DMS79 (cell line): ENCODE data around the gene TTC29.

Experiments used
- DNase-seq: peaks from one replicate; lab custom pipeline; 2025; lab: John Stamatoyannopoulos, UW

Gene TTC29

GRCh38 chr4:146945556-146946374 lies at the start of gene TTC29:
Gene TTC29 (minus strand): TSS chr4:146945864. CDS start chr4:146939895, 5,969 bp downstream.
- peak; percentile 1 for DNase-seq

GRCh38 chr4:146981651-146982050 lies 36.0 kb upstream of the TTC29 start:
- no peak for DNase-seq

- DNase-seq, result no peak
Observed at GRCh38 chr4:146978641-146979040, 33.0 kb upstream of the TTC29 start.

GRCh38 chr4:146976145-146976544 lies 30.5 kb upstream of the TTC29 start:
- DNase-seq, result no peak

GRCh38 chr4:146975527-146975926 lies 29.9 kb upstream of the TTC29 start:
- DNase-seq, result no peak

- no peak for DNase-seq
Observed at GRCh38 chr4:146975036-146975435, 29.4 kb upstream of the TTC29 start.

GRCh38 chr4:146972036-146972435 lies 26.4 kb upstream of the TTC29 start:
- no peak for DNase-seq

GRCh38 chr4:146969126-146969525 lies 23.5 kb upstream of the TTC29 start:
- no peak for DNase-seq

GRCh38 chr4:146960634-146961033 lies 15.0 kb upstream of the TTC29 start:
- DNase-seq, result no peak

- DNase-seq, result no peak
Observed at GRCh38 chr4:146959692-146960091, 14.0 kb upstream of the TTC29 start.

- DNase-seq, result no peak
Observed at GRCh38 chr4:146957237-146957636, 11.6 kb upstream of the TTC29 start.

- no peak for DNase-seq
Observed at GRCh38 chr4:146952896-146953295, 7.2 kb upstream of the TTC29 start.

GRCh38 chr4:146949559-146949958 lies 3.9 kb upstream of the TTC29 start:
- no peak for DNase-seq

GRCh38 chr4:146943691-146944375 lies 1.8 kb downstream of the TTC29 start:
- DNase-seq, result no peak

- no peak for DNase-seq
Observed at GRCh38 chr4:146932116-146932515, 13.5 kb downstream of the TTC29 start.

- DNase-seq, result no peak
Observed at GRCh38 chr4:146930673-146931072, 15.0 kb downstream of the TTC29 start.

- no peak for DNase-seq
Observed at GRCh38 chr4:146927695-146928094, 18.0 kb downstream of the TTC29 start.

GRCh38 chr4:146916479-146917076 lies 29.1 kb downstream of the TTC29 start:
- no peak for DNase-seq

GRCh38 chr4:146915132-146915531 lies 30.5 kb downstream of the TTC29 start:
- no peak for DNase-seq

GRCh38 chr4:146900295-146900694 lies 45.4 kb downstream of the TTC29 start:
- no peak for DNase-seq

- DNase-seq, result no peak
Observed at GRCh38 chr4:146890301-146890700, 55.4 kb downstream of the TTC29 start.

GRCh38 chr4:146883070-146883469 lies 62.6 kb downstream of the TTC29 start:
- DNase-seq, result no peak

- DNase-seq, result no peak
Observed at GRCh38 chr4:146857298-146857697, 88.4 kb downstream of the TTC29 start.
